GM04503 (cell line): ENCODE measurements around the gene ABR.
A peak's percentile ranks its signal among the peaks of the same experiment; 100 is the strongest.
"Not testable (repeated sequence)": the region's sequence is repeated elsewhere in the genome, so short reads cannot be mapped to it uniquely, and the experiment has no call there.

Source experiments
- DNase-seq: peaks from one replicate; pipeline ENCODE4 v3.0.0-alpha.2; 2012; ENCODE audit warnings: low read depth

The ABR gene

DNA sequence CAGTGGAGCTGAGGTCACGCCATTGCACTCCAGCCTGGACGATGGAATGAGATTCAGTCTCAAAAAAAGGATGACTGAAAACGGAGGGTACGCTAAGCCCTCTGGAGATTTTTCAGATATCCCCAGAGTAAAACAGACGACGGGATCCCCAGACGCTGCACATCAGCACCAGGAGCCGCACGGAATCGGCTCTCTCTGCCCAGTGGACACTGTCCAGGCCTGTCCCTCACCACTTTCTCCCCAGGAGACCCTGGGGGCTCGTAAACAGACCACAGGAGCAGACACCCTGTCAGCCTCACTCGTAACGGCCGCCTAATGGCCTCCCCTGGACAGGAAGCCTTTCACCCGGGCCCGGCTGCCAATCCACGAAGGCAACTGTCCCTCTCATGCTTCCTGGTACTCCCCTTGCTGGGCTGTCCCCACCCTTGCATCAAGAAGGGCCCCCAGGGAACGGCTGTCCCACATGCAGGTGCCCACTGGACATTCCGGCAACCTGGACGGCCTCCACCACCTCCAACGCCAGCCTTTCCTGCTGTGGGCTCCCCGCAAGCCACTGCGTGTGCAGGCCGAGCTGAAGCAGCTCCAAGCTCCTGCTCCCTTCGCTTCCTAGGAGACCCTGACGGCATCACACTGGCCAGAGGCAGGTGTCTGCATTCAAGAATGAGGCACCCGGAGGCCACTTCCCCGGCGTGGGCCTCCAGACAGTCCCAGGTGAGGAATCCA lies 108.5 kb downstream of the ABR start:
- no peak for DNase-seq

GRCh38 chr17:1070411-1070810 lies 109.4 kb downstream of the ABR start:
- no peak for DNase-seq

DNA sequence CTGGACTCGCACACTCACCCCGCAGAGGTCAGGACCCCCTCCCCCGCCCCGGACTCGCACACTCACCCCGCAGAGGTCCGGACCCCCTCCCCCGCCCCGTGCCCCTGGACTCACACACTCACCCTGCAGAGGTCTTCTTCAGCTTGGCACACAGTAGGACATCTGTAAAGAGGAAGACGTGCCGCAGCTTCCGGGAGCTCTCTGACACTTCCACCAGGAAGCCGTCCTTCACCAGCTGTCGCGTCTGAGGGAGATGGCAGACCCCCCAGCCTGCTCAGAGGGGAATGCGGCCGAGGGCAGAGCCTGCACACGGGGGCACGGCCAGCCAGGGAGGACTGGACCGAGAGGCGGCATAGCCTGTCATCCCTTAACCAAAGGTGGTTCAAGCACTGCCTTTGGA lies 109.9 kb downstream of the ABR start:
- DNase-seq: no peak

DNA sequence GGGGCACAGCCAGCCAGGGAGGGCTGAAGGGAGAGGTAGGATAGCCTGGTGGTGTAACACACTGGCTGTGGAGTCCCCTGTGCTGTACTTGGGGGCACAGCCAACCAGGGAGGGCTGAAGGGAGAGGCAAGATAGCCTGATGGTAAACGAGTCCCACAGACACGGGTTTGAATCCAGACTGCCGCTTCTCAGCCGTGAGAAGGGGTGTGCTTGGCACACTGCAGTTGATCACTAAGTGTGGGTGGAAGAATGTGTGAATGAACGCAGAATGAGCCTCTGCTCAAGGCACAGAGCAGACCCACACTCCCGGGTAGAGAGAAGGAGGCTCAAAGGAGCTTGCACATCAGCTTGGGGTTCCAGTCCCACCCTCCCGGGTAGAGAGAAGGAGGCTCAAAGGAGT lies 111.4 kb downstream of the ABR start:
- no peak for DNase-seq

- no peak for DNase-seq
Measured at GRCh38 chr17:1067282-1067956, 112.4 kb downstream of the ABR start.

DNA sequence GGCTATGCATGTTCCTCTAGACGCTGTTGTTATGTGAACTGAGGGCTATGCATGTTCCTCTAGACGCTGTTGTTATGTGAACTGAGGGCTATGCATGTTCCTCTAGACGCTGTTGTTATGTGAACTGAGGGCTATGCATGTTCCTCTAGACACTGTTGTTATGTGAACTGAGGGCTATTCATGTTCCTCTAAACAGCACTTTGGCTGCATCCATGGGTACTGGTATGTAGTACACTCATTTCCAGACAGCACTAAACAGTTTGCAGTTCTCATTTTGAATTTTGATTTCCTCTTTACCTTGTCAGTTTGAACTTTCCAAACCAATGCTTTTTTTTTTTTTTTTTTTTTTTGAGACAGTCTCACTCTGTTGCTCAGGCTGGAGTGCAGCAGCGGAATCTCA lies 114.4 kb downstream of the ABR start:
- not testable (repeated sequence) for DNase-seq

DNA sequence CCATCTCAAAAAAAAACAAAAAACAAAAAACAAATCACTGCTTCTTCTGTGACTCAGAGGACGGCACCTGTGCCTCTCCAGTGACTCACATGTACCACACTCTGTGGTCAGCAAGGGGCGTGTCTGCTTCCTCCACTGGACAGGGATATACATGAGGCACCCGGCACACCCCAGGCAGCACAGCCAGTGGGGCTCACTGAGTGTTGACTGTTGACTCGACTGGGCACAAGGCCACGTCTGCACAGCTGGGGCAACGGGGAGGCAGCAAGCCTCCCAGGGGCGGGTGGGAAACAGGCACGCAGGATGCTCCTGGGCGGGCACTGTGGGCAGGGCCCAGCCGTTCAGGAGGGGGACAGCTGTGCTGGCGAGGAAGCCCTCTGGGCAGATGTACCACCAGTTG lies 118.8 kb downstream of the ABR start:
- peak; percentile 87 for DNase-seq

GRCh38 chr17:1059131-1059795 lies 120.5 kb downstream of the ABR start:
- DNase-seq: no peak

DNA sequence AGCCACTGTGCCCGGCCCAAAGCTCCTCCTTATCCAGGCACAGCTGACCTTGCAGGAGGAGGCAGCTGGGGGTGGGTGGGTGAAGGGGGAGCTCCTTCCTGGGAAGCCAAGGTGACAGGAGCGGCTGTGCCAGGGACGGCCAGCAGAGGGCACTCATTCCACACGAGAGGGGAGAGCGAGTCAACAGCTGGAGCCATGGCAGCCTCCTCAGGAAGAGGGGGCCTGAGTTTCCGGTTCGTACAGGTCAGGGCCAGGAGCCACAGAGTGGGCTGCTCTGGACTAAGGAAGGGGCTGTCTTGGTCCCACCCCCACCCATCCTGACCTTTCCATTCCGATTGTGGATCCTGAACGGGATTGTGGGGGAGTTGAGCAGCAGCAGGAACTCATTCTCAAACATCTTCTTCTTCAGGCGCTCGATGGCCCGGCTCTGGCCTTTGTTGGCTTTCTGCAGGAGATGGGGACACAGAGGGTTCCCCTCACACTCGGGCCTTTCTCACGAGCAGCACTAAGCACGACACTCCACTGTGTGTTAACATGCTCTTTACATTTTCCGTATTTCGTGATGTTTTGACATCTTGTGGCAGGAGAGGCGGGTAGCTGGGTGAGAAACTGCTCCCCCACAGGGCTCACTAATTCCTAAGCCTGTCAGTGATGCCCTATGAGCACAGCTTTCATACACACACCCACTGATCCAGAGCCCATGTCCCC lies 121.2 kb downstream of the ABR start:
- no peak for DNase-seq

GRCh38 chr17:1056761-1057160 lies 123.0 kb downstream of the ABR start:
- no peak for DNase-seq

DNA sequence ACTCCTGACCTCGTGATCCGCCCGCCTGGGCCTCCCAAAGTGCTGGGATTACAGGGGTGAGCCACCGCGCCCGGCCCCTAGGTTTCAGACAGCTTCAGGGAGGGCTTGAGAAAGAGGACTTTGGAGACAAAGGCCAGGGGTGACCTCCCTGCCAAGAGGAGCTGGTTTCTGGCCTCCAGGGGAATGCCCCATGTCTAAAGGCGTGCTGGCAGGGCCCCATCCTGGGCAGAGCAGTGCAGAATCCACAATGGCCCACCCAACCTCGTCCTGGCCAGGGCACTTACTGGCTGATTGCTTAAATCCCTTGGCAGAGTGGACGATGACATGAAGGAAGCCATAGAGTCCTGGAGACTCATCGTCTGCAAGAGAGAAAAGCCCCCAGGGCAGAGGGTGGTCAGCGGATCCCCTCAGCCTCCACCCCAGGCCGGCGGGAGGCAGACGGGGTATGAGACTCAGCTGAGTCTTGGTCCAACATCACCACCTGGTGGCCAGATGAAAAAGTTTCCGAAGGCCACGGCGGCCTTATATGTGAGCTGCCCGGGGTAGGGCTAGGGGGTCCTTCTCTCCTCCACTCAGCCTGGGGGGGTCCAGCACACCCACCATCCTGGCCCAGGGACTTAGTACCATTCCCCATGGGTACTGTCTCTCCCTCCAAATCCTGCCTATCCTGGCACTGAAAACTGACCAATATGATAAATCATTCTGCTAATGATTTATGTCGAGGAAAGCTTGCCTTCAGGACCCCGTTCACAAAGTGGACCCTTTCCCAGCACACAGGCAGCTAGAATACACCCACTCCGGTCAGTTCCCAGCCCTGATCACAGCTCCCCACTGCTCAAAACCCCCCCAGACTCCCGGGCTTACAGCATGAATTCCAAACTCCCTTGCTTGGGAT lies 123.8 kb downstream of the ABR start:
- DNase-seq: no peak

- DNase-seq: no peak
Measured at GRCh38 chr17:1055231-1055630, 124.5 kb downstream of the ABR start.

DNA sequence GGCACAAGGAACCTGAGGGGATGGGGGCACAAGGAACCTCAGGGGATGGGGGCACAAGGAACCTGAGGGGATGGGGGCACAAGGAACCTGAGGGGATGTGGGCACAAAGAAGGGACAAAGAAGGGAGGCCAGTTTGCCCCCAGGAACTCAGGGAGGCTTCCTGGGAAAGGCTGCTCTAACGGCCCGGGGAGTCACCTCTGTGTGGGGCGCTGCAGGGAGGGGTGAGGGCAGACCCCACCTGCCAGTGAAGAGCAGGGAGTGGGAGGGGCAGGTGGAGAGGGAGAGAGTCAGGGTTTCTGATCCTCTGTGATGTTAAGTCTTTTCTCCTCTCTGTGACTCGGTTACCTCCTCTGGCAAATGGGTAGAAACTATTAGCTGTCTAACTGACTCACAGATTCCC lies 125.1 kb downstream of the ABR start:
- DNase-seq: no peak

DNA sequence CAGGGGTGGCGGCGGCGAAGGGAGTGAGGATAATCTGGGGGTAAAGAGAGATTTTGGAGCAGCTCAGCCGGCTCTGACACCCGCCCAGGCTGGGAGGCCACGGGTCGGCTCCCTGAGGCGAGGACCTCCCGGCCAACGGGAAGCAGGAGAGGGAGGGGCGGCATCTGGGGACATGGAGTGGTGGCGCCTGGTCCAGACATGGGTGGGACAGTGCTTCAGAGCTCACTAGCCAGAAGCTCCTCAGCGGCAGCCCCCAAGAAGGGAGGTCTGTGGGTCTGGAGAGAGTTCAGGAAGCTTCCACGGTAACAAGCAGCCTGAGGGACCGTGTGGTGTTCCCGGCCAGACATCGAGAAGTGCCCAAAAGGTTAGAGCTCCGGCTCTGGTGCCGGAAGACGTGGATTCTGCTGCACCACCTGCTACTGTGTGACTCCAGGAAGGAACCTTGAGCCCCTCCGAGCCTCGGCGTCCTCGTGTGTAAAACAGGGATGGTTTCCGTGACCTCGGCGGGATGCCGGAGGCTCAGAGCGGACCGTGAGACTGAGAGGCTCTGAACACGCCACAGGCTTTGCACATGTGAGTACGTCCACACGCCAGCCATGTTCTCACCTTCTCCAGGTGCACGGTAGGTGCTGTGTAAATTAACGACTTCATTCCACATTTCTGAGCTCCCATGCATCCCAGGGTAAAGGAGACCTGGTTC lies 126.0 kb downstream of the ABR start:
- no peak for DNase-seq

- no peak for DNase-seq
Measured at GRCh38 chr17:1050996-1051925, 128.5 kb downstream of the ABR start.

DNA sequence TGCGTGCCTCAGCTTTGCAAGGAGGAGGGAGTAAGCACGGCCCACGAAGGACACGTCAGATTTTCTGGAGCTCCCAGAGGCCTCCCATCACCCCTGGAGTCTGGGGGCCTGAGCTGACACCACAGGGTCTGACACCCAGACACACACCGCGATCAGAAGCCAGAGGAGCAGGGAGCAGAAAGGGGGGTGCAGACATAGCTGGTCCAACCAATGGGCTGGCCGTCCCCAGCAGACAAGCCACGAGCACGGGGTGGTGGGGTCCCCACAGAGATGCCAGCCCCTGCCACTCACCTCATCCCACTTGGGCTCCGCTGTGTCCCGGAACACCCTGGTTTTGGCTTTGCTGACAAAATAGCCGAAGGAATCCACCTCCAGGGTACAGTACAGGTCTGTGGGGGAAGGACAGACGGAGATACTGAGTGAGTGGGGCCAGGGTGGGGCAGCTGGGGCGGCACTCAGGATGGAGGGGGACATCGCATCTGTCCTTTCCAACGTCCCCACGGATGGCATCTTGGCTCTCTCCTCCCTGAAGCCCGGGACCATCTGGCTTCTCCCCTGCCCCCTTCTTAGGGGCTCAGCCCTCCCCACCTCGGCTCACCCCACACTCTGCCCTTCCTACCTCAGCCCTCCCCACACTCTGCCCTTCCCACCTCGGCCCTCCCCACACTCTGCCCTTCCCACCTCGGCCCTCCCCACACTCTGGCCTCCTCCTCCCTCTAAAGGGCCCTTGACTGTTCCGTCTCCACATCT lies 129.4 kb downstream of the ABR start:
- no peak for DNase-seq

DNA sequence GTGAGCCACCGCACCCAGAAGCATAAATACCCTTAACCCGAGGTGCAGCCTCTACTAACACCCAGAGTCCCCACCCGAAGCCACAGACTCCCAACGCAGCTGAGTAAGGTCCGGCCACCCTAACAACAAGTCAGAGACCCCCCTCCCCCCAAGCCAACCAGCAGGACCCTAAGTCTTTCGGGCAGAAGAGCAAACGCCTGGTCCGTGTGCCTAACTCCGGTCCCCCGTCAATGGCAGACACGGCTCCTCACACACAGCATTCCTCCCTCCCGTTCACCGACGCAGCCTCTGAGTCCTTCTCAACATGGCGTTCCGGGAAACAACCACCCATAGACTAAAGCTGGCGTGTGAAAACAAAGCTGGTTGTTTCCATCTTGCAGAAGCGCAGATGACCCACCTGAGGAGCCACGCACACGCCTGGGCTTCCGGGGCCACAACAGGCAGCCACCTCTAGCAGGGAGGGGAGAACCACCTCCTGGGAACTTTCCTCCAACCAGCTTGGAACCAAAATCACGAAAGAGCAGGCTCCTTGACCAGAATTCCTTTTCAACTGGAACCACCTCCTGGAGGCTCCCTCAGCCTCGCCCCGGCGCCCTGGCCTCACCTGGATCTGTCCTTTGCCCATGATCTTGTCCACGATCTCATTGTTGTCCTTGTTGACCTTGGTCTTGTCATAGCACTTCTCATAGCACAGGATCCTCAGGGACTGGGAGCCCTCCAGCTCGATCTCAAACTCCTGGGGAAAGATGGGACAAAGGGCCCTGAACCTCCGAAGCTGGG lies 130.1 kb downstream of the ABR start:
- DNase-seq: no peak

- not testable (repeated sequence) for DNase-seq
Measured at GRCh38 chr17:1048516-1049115, 131.2 kb downstream of the ABR start.
